ENCODE data around the gene EML6.

EML6 gene

GRCh38 chr2:54680397-54681041 is 42.9 kb upstream of the EML6 start:
- no peak overlapping the region for H3K4me3 ChIP-seq (ENCODE audit: low read length)
- DNase-seq (ENCODE audit: low read depth) = no peak
- no peak for TF ChIP-seq CTCF (conservative IDR thresholded peaks at IDR 0.05; ENCODE audit: low read depth, low read length)

- DNase-seq (ENCODE audit: low read depth) = no peak
- H3K4me3 ChIP-seq (ENCODE audit: low read length) = no peak overlapping the region
- no peak for TF ChIP-seq CTCF (conservative IDR thresholded peaks at IDR 0.05; ENCODE audit: low read depth, low read length)
These were observed 42.0 kb upstream of the EML6 start for GRCh38 chr2:54681416-54681815.

GRCh38 chr2:54683596-54683995 is 39.9 kb upstream of the EML6 start:
- DNase-seq (ENCODE audit: low read depth) = no peak
- TF ChIP-seq CTCF (conservative IDR thresholded peaks at IDR 0.05; ENCODE audit: low read depth, low read length) = no peak
- no peak overlapping the region for H3K4me3 ChIP-seq (ENCODE audit: low read length)

- no peak for TF ChIP-seq CTCF (conservative IDR thresholded peaks at IDR 0.05; ENCODE audit: low read depth, low read length)
- DNase-seq (ENCODE audit: low read depth) = no peak
- no peak overlapping the region for H3K4me3 ChIP-seq (ENCODE audit: low read length)
These were observed 38.1 kb upstream of the EML6 start for GRCh38 chr2:54685263-54685775.

- H3K4me3 ChIP-seq (ENCODE audit: low read length) = no peak overlapping the region
- TF ChIP-seq CTCF (conservative IDR thresholded peaks at IDR 0.05; ENCODE audit: low read depth, low read length) = no peak
- no peak for DNase-seq (ENCODE audit: low read depth)
These were observed 35.8 kb upstream of the EML6 start for GRCh38 chr2:54687595-54688152.

- DNase-seq (ENCODE audit: low read depth) = no peak
- H3K4me3 ChIP-seq (ENCODE audit: low read length) = no peak overlapping the region
- TF ChIP-seq CTCF (conservative IDR thresholded peaks at IDR 0.05; ENCODE audit: low read depth, low read length) = no peak
These were observed 31.9 kb upstream of the EML6 start for GRCh38 chr2:54691445-54692135.

Data from retinal pigment epithelial cell (primary cell).